CD4-positive, alpha-beta T cell treated with Interleukin-6 for 4 hours (primary cell): Measurements from ENCODE around the gene GJD2.

Experiments used
- DNase-seq: peaks from one replicate; pipeline ENCODE4 v3.0.0-alpha.2; 2020; ENCODE audit warnings: mixed read lengths

Gene GJD2

DNA sequence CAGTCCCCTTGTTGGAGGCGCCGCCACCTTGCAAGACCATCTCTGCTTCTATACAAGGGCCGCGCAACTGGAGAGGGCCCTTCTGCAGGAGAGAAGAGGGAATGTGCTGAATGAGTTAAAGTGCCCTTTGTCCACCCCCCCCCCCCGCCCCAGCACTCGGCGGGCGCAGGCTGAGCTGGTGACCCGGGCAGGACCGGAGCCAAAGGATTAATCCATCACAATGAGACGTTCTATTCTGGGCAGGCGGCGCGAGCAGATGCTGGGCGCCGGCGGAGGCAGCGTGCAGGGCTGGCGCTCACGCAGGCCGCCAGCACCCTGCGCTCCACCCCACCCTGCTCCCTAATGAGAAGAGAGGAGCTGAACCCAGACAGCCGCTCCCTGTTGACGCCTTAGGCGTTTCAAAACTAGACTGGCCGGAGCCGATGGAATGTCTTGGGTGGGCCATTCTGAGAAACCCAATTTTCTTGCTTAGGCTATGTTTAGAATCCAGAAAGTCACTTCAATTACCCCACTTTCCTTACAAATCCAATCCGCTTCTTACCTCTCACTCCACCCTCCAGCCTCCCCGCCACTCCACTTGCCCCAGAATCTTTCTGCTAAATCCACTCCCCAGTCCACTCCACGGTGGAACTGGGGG lies 32.9 kb downstream of the GJD2 start:
- no peak for DNase-seq

GRCh38 chr15:34721157-34721801 lies 33.5 kb downstream of the GJD2 start:
- no peak for DNase-seq

- DNase-seq: no peak
These were observed 35.1 kb downstream of the GJD2 start for GRCh38 chr15:34719695-34720094.

- DNase-seq: no peak
These were observed 35.8 kb downstream of the GJD2 start for GRCh38 chr15:34718681-34719665.

DNA sequence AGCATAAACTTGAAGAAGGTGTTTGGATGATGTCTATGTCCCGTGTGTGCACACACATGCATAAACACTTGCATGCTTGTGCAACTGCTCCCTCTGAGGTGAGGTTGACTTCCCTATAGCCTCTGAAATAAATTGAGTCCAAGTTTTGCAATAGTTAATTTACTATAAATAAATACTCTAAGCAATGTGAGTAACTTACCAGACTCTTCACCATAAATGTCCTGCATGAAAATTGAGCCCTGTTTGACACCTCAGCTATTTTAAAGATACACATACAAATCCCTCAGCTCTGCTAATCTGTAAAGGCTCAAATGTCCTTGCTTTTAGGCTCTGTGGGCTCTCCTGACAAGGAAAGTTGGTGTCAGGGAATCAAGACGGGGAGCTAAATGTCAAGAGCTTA lies 37.1 kb downstream of the GJD2 start:
- DNase-seq: no peak

DNA sequence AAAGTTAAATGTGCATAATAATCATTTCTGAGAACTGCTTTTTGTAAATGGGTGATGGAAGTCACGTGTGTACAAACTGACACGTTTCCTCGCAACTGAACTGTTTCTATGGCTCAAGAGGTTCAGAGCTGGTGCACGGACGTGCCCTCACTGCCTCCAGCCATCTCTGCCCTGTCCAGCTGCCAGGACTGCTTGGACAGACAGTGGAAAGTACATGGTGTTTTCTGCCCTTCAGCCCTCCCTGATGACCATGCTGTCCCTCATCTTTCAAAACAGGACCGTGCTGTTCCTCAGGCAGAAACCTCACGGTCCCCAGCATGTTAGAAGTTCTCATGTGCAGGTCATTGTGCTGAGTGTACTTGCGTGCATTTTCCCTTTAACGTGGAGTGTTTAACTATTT lies 38.7 kb downstream of the GJD2 start:
- no peak for DNase-seq

DNA sequence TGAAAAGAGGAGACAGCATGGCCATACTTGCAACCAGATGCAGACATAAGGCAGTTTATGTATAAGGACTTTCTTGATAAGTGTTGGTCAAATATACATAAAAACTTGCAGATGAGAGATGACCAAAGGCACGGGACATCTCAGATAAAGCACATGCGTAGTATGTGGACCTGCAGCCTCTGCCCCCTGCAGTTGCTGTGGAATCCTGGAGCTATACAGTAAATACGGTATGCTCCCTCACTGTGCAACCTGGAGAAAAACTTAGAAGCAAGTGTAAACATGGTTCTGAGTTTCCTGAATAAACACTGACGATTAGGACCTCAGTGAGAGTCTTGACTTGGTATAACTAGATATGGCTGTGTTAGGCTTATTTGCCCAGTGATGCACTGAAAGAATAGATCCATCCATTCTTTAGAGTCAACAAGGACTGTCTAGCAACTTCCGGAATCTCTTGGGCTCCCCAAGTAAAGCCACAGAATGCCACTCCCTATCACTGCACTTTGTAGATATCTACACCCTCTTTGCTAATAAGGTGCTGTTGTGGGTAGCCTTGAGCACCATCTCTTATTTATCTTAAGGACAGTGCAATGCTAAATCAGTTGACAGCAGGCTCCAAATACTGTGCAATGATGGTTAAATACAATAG lies 40.2 kb downstream of the GJD2 start:
- no peak for DNase-seq

GRCh38 chr15:34713635-34714034 lies 41.2 kb downstream of the GJD2 start:
- DNase-seq: no peak

DNA sequence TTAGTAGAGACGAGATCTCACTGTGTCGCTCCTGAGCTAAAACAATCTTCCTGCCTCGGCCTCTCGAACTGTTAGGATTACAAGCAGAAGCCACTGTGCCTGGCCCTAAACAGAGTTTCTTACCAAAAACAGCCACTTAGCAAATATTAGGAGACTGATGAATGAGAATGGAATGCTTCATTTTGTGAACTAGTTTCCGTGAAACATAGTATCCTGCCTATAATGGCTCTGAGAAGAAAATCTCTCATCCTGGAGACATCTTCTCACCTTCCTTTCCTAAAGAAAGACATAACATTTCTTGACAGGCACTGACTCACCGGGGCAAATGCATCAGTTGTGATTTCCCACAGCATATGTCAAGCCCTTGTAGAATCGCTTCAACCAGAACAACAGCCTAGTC lies 44.9 kb downstream of the GJD2 start:
- no peak for DNase-seq

DNA sequence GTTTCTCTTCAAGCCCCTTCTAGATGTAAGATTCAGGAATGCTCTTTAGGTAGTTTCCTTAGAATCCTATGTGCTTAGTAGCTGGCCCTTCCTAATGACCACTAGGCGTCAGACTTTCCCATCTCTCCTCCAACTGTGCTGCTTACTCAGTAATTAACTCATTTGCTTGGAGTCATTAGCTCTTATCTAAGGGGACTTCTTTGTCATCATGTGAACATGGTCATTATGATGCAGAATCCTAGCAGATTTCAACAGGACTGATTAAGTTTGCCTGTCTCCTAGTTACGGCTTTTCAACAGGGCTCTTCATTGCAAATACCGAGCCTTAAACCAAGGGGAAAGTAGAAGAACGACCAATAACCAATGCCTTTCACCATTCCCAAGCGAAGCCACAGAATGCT lies 46.4 kb downstream of the GJD2 start:
- no peak for DNase-seq

- DNase-seq: no peak
These were observed 53.3 kb downstream of the GJD2 start for GRCh38 chr15:34701536-34701935.
